ENCODE measurements around the gene KANSL3.
"Not testable (repeated sequence)": the region's sequence is repeated elsewhere in the genome, so short reads cannot be mapped to it uniquely, and the experiment has no call there.

KANSL3 gene

DNA sequence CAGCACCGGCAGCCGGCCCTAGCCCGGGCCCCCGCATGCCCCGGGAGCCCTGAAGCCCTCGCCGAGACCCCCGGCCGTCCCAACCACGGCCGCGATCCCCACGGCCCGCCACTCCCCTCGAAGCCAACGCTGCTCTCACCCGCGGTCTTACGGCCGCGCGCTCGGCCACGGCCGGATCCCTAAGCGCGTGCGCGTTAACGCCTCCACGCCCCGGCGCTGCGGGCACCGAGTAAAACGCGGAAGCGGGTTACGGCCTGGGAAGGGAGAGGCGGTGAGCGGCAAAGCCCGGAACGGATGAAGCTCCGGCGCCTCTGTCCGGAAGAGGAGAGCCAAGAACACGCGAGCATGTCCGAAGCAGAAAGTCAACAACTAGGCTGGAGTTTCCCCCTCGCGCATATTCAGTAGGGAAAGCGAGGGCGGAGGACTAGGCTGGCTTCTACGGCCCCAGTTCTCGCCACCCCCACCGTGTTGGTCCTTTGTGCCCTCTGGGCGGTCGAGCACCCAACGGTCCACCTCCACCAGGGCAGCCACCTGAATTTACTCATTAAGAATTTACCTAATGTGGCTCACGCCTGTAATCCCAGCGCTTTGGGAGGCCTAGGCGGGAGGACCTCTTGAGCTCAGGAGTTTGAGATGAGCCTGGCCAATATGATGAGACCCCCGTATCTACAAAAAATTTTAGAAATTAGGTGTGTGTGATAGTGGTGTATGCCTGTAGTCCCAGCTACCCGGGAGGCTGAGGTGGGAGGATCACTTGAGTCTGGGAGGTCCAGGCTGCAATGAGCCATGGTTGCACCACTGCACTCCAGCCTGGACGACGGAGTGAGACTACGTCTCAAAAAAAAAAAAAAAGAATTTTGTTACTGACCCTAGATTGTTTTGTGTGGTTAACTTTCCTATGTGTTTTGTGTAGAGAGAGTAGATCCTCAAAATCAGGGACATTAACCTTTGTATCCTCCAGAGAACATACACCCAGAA, at the start of gene KANSL3:
Gene KANSL3, minus strand, starts transcription at position 169 of the 978 bp plus-strand sequence. CDS start 1,177 bp downstream, outside the sequence.
- peak; percentile 78 to 86 for DNase-seq (ENCODE audit: low read depth in 1 of 2, low spot score in 1 of 2)

DNA sequence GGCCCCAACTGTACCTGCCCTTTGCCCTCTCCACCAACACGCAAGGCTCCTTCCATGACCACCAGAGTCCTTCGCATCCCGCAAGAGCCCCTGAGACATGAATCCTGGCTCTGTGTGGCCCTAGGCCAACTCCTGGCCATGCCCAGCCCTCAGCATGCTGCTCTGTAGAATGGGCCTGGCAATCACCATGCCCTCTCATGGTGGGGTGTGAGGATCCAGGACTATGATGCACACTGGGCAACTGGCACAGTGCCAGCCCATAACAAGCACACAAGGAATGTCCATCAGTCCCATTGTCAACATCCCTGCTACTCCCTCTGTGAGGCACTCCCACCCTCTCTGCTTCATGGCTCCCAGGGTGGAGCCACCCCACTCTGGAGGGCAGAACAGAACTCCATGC, 49.2 kb upstream of the KANSL3 start:
- DNase-seq (ENCODE audit: low read depth in 1 of 2, low spot score in 1 of 2): no peak

DNA sequence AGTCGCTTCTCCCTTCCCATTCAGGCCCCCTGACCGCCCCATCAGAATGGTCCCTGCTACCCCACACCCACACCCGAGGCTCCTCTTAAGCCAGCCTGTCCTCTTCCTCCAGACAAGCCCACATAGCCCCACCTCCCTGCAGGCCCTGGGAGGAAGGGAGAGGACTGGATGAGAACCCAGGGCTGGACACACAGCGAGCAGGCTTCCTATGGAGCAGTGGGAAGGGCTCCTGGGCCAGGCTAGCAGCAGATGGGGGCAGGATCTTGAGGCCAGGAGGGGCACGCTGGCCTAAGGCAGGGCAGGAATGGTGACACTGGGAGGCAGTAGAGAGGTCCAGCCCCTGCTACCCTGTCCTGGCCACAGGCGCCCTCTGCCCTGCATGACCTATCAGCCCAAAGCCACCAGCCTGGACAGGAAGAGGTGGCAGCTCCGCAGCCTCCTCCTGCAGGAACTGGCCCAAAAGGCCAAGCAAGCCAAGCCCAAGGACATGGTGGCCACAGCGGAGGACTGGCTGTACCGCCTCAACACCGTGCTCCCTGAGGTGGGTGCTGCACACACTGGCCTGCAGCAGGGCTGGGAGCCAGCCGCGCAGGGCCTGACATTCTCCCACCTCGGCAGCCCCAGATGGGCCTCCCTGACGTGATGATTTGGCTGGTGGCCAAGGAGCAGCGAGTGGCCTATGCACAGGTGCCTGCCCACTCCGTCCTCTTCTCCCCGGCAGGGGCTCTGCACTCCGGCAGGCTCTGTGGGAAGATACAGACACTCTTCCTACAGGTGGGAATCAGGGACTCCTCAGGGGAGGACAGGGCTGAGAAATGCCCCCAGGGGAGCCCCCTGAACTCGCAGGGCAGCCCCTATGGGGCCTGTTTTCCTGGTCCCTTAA, 47.7 kb upstream of the KANSL3 start:
- no peak for DNase-seq (ENCODE audit: low read depth in 1 of 2, low spot score in 1 of 2)

DNA sequence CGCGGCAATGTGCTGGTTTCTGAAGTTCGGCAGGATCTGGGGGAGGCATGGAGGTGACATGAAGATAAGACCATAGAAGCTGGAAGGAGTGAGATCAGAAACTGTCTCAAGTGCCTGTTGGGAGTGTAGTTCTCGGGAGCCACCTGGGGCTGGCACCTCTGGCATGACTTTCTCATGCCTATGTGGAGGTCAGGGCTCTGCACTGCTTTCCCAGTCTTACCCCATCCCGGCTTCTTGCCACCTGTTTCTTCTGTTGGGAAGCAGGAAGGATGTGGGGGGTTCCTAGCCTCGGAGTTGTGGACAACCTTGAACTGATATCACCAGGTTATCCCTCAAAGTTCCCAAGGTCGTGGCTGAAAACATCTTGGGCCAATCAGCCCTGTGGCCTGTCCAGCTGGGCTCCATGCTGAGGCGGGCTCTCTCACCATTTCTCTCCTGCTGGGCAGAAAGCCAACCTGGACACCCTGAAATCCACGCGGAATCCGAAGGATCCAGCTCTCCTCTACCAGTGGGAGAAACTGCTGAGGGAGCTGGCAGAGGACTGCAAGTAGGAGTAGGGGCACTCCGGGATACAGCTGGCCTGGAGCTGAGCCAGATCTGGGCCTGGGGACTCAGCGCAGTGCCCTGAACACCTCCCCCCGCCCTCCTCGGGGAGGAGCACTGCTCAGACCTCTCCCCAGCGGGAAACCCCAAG, 46.9 kb upstream of the KANSL3 start:
- DNase-seq (ENCODE audit: low read depth in 1 of 2, low spot score in 1 of 2): no peak

DNA sequence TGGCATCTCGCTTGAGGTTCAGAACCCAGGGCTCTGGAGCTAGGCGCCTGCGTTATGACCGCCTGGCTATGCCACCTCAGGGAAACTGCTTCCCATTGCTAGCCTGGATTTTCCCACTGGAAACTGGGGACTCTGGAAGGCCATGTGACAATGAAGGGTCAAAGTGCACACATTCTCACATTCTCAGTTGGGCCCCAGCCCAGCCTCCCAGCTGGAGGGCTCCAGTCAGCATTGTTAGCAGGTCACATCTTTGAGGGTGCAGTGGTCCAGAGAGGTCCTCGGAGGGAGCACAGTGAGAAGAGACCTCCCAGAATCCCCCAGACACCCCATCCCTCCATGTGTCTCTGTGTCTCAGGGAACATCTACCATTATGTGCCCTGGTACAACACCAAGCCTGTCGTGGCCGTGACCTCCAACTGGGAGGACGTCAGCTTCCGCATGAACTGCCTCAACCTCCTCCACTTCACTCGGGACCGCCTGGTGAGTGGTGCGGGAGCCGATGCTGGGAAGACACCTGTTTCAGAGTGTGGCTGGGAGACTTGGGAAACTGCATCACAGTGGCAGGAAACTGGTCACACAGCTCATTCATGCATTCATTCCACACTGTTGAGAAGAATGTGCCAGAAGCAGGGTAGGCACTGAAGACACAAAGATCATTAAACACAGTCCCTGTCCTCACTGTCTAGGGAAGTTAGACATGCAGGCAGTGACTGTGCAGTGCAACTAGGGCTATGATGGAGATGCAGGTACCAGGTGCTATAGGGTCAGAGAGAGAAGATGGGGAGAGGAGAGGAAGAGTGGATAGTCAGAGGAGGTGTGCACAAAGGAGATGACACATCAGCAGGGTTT, 46.1 kb upstream of the KANSL3 start:
- DNase-seq (ENCODE audit: low read depth in 1 of 2, low spot score in 1 of 2): no peak

DNA sequence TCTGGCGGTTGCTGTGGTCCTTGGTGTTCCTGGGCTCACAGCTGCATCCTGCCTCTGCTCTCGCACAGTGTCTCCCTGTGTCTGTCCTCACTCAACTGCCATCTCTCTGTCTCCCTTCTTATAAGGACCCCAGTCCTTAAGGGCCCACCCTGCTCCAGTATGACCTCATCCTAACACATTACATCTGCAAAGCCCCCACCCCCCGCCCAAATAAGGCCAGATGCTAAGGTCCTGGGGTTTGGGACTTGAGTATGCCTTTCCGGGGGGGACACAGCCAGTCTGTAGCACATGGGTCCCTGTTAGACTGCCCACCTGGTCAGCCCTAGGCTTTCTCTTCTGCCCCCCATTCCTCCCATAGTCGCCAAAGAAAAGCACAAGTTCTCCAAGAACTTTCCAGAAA, 45.2 kb upstream of the KANSL3 start:
- no peak for DNase-seq (ENCODE audit: low read depth in 1 of 2, low spot score in 1 of 2)

DNA sequence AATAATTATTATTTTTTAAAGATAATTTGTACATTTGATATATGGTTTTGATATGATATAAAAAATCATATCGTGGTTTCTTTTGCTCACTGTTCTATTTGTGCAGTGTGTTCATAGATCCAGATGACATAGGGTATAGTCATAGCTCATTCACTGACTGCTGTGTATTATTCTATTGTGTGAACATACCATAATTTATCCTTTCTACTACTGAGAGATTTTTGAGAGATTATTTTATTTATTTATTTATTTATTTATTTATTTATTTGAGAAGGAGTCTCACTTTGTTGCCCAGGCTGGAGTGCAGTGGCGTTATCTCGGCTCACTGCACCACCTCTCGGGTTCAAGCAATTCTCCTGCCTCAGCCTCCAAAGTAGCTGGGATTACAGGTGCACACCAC, 43.4 kb upstream of the KANSL3 start:
- no peak for DNase-seq (ENCODE audit: low read depth in 1 of 2, low spot score in 1 of 2)

DNA sequence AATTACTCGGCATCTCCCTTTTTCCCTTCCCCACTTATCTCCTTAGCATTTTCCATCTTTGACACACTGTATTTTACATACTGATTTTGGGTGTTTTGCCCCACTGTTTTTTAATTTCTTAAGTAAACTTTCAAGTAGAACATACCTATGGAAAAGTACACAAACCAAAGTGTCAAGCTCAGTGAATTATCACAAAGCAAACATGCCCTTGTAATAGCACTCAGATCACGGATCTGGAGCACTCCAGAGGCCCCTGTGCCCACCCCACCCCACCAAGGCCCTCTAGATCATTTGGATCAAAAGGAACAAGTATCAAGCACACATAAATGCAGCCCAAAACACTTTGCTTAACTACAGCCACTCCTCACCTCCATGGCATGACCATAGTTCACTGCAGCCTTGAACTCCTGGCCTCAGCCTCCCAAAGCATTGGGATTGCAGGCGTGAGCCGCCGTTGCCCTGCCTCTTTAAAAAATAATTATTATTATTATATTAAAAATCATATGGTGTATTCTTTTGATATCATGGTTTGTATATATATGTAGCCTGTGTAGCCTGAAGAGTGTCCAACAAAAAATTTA, 42.5 kb upstream of the KANSL3 start:
- no peak for DNase-seq (ENCODE audit: low read depth in 1 of 2, low spot score in 1 of 2)

DNA sequence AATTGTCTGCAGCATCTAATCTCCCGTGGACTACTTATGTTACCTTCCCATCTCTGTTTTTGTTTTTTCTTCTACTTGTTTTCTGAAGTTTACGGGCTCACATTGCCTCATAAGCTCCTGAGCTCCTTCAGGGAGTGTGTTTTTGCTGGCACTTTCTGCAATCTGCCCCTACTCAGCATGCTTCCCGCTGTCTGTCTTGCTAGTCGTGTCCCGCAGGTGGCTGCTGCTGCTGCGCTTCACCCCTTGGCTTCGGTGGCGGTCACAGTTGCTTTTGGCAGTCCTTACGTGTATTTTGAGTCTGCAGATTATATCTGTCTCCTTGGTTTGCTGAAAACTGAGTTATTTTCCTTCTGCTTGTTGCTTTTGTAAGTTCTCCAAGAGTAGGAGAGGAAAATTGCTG, 41.7 kb upstream of the KANSL3 start:
- no peak for DNase-seq (ENCODE audit: low read depth in 1 of 2, low spot score in 1 of 2)

DNA sequence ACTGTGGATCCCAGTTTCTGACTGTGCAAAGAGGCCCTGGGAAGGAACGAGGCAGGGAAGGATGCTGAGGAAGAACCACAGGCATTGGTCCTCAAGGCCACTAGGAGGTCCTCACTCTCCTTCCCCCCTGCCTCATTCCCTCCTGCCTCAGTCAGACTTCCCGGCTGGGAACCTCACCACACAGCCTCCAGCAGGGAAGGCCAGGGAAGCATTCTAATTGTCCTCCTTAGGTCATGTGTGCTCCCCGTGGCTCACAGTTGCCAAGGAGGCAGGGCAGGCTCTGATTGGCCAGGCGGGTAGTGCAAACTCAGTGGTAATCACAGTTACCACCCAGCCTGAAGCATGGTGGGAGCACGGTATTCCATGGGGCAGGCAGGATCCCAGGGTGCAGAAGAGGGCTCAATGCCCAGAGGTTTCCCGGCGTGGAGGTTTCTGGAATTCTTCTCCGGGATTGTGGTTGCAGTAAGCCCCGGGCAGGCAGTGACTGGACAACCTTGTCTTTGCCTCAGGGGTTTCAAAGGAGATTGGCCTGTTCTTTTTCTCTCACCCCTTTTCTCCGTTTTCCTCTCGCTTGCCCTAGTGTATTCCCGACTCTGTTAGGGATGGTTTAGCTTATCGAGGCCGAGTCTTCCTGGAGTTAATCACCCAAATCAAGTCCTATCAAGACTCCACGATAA, 31.6 kb upstream of the KANSL3 start:
- DNase-seq (ENCODE audit: low read depth in 1 of 2, low spot score in 1 of 2): no peak

DNA sequence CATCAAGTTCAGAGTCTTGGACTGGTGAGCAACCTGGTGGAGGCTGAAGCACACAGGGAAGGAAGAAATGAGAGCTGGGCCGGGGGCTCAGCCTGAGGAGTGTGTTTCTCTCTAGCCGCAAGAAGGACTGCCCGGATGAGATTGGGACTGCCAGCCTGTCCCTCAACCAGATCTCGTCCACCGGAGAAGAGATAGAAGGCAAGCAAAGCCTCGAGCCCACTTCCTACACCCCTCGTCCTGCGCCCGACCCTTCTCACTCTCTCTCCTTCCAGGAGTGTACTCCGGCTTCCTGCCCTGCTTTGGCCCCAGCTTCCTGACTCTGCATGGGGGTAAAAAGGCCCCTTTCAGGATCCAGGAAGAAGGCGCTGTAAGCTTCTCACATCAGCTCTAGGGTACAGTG, 30.7 kb upstream of the KANSL3 start:
- no peak for DNase-seq (ENCODE audit: low read depth in 1 of 2, low spot score in 1 of 2)

DNA sequence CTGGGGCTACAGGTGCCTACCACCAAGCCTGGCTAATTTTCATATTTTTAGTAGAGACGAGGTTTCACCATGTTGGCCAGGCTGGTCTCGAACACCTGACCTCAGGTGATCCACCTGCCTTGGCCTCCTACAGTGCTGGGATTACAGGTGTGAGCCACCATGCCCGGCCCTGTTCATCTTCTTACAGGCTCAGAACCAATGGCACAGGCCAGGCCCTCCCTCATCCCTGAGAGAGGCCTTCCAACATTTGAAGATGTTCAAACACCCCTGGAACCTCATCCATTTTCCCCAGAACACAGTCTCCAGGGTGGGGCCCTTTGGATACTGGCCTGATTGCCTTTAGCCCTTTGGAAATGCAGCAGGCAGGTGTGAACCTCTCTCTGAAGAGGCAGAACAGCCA, 27.6 kb upstream of the KANSL3 start:
- not testable (repeated sequence) for DNase-seq (ENCODE audit: low read depth in 1 of 2, low spot score in 1 of 2)

DNA sequence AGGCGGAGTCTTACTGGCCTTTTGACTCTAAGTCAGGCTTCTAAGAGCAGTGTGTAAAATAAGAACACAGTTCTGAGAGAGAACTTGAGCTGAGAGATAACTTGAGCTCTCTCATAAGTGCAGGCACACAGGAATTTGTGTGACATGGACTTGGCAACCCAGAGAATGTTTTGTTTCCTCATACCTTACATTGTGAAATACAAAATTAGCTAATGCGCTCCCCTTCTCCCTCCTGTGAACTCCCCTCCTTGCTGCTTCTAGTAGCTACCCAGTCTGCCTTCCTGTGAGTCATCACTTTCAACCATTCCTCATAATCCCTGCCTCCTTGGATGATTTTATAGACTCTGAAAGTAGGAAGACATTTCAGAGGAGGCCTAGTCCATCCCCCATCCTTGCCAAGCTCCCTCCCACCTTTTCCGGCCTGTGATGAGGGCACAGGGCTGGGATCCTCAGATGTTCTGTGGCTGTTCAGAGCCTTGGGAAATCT, 27.0 kb upstream of the KANSL3 start:
- DNase-seq (ENCODE audit: low read depth in 1 of 2, low spot score in 1 of 2): no peak

DNA sequence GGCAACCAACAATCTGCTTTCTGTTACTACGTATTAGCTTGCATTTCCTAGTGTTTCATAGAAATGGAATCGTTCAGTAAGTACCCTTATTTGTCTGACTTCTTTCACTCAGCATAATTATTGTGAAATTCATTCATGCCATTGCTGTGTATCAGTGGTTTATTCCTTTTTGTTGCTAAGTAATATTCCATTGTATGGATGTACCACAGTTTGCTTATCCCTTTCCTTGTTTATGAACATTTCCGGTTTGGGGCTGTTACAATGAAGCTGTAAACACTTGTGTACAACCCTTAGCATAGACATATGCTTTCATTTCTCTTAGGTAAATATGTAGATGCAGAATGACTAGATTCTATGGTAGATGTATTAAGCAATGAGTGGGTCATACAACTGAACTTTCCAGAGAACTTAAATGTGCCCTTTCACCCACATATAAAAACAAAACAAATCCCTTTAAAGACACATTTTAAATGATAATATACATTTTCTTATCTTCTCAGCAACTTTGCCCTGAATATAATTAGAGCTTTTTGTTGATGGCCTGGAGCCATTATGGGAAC, 26.3 kb upstream of the KANSL3 start:
- DNase-seq (ENCODE audit: low read depth in 1 of 2, low spot score in 1 of 2): no peak

DNA sequence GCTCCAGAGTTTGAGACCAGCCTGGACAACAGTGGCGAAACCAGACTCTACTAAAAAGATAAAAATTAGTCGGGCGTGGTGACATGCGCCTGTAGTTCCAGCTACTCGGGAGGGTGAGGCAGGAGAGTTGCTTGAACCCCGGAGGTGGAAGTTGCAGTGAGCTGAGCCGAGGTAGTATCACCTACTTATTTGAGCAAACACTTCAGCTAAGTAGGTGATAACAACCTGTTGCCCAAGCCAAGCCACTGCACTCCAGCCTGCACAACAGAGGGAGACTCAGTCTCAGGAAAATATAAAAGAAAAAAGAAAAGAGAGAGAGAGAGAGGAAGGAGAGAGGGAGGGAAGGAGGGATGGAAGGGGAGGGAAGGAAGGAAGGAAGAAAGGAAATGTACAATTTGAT, 25.7 kb upstream of the KANSL3 start:
- DNase-seq (ENCODE audit: low read depth in 1 of 2, low spot score in 1 of 2): no peak

DNA sequence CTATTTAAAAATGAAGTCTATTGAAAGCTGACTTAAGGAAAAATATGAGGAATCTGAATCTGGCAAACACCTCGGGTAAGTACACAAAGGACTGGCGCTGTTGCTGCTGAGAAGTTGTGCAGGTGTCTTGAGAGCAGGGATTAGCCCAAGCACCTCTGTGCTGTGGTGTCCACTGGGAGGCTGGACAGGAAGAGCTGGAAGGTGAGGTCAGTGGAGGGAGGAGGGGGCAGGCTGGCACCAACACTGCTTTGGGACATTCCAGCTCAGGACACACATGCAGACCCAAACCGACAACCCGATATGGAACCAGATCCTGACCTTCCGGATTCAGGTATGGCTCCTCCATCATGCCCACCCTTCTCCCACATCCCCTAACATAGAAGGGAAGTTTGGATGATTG, 25.1 kb upstream of the KANSL3 start:
- no peak for DNase-seq (ENCODE audit: low read depth in 1 of 2, low spot score in 1 of 2)

DNA sequence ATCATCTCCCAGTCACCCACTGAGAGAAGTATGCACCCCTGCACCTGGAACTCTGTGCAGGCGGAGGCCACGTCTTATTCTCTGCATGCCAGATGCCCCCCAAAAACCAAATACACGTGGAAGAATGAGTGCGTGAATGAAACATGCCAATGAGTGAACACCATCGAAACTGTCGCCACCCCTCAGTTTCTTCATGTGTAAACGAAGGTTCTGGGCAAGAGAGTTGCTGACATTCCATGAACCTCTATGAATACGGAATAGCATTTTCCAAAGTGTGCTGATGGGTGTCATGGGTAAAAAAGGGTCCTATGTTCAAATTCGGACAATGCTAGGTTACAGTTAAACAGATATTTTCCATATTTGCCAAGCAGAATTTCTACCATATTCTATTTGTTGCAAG, 24.2 kb upstream of the KANSL3 start:
- no peak for DNase-seq (ENCODE audit: low read depth in 1 of 2, low spot score in 1 of 2)

DNA sequence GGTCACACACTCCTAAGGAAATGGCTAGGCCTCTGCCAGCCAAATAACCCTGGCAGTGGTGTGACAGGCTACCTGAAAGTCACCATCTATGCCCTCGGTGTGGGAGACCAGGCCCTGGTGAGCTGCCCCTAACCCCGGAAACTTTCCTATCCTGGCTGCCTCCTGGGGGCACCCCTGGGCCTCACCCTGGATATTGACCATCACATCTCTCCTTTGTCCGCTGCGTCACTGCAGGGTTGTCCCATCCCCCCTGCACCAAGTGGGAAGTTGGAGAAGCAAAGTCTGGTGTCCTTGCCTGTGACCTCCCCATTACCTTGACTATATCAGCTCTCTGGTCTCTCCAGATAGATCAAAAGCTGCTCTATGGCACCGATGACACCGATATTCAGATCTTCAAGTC, 23.2 kb upstream of the KANSL3 start:
- no peak for DNase-seq (ENCODE audit: low read depth in 1 of 2, low spot score in 1 of 2)

DNA sequence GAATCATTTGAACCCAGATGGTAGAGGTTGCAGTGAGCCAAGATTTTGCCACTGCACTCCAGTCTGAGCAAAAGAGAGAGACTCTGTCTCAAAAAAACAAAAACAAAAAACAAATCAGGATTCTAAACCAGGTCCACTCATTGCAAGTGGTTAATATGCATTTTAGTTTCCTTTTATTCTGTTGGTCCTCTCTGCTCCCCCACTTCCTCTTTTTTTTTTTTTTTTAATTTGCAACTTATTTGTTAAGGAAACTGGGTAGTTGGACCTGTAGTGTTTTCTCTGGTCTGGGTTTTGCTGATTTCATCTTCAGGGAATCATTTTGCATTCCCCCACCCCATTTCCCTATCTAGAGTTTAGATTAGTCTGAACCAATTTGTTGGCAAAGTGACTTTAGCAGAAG, 18.4 kb upstream of the KANSL3 start:
- no peak for DNase-seq (ENCODE audit: low read depth in 1 of 2, low spot score in 1 of 2)

All from activated T-helper 1 cell treated with anti-CD3 and anti-CD28 coated beads, Interleukin-2, amount 50 U/mL, for 16 hours (primary cell).